CD14-positive monocyte (primary cell): ENCODE data around the gene LRBA. TPM values are rescaled to one million over a fixed set of nuclear protein-coding genes. Genes with fewer than 3 reads are reported as not detected.

Experiments used
- DNase-seq, 3 donors: peaks; one replicate each; pipeline ENCODE4 v3.0.0-alpha.2; 2011 to 2022
- H2AFZ ChIP-seq: 2 replicates; pipeline ENCODE4 v1.6.0; 2012; ENCODE audit warnings: mild to moderate bottlenecking, low read depth, low read length, inconsistent platforms; ENCODE audit not compliant: insufficient read depth, poor library complexity, severe bottlenecking
- H3K27ac ChIP-seq, 2 donors: 1 replicate in 1 of 2; 2 replicates in 1 of 2; pipeline ENCODE4 v1.5.1; 2012 to 2013; ENCODE audit warnings: low read length in 2 of 2, control low read depth in 1 of 2, inconsistent platforms in 1 of 2, low read depth in 1 of 2, mild to moderate bottlenecking in 1 of 2
- H3K27me3 ChIP-seq, 2 donors: one replicate each; pipeline versions ENCODE4 v1.6.0 to v1.6.1; 2011 to 2013; ENCODE audit warnings: low read length in 2 of 2; ENCODE audit not compliant: control insufficient read depth in 2 of 2, insufficient read depth in 2 of 2
- H3K36me3 ChIP-seq, 2 donors: replicated peaks in 1 of 2; 1 replicate in 1 of 2; 2 replicates in 1 of 2; pipeline versions ENCODE4 v1.5.1 to v1.6.1; 2012 to 2013; ENCODE audit warnings: low read length in 2 of 2, control low read depth in 1 of 2, inconsistent platforms in 1 of 2, mild to moderate bottlenecking in 1 of 2; ENCODE audit not compliant: insufficient read depth in 2 of 2, control insufficient read depth in 1 of 2
- H3K4me1 ChIP-seq, 2 donors: 1 replicate in 1 of 2; 2 replicates in 1 of 2; pipeline versions ENCODE4 v1.5.1 to v1.6.1; 2012 to 2013; ENCODE audit warnings: low read length in 2 of 2, control low read depth in 1 of 2, inconsistent platforms in 1 of 2, mild to moderate bottlenecking in 1 of 2, moderate library complexity in 1 of 2; ENCODE audit not compliant: insufficient read depth in 2 of 2, control insufficient read depth in 1 of 2
- H3K4me2 ChIP-seq: replicated peaks from 2 replicates; pipeline ENCODE3; 2012; ENCODE audit warnings: low read length, moderate library complexity, mild to moderate bottlenecking; ENCODE audit not compliant: poor library complexity, severe bottlenecking; ENCODE audit errors: extremely low read depth
- H3K4me3 ChIP-seq, 3 experiments: fragments of 200-600 bp in 1 of 3; sonication (generic) in 1 of 3; replicated peaks in 1 of 3; 1 replicate in 2 of 3; 2 replicates in 1 of 3; pipeline ENCODE4 v1.5.1; 2011 to 2013; ENCODE audit warnings: low read length in 3 of 3, mild to moderate bottlenecking in 3 of 3, control low read depth in 2 of 3, low read depth in 2 of 3, inconsistent platforms in 1 of 3, moderate library complexity in 1 of 3
- H3K79me2 ChIP-seq: 2 replicates; pipeline ENCODE4 v1.6.0; 2012; ENCODE audit warnings: mild to moderate bottlenecking, control low read depth, inconsistent platforms, low read length, moderate library complexity; ENCODE audit not compliant: insufficient read depth
- H3K9ac ChIP-seq: 2 replicates; pipeline ENCODE4 v1.6.0; 2017; ENCODE audit warnings: low read length, mild to moderate bottlenecking; ENCODE audit not compliant: insufficient read depth, poor library complexity, severe bottlenecking
- H3K9me3 ChIP-seq, 2 donors: replicated peaks in 1 of 2; 1 replicate in 1 of 2; 2 replicates in 1 of 2; pipeline versions ENCODE4 v1.5.1 to v1.6.1; 2012 to 2013; ENCODE audit warnings: low read length in 2 of 2, control low read depth in 1 of 2; ENCODE audit not compliant: control insufficient read depth in 1 of 2, insufficient read depth in 1 of 2
- H4K20me1 ChIP-seq: 2 replicates; pipeline ENCODE4 v1.6.0; 2012; ENCODE audit warnings: mild to moderate bottlenecking, low read length, control low read depth, moderate library complexity; ENCODE audit not compliant: insufficient read depth
- H3K27ac Mint-ChIP-seq, 7 donors: one replicate each; pipeline ENCODE4 v1.8.0; 2020; ENCODE audit warnings: mild to moderate bottlenecking in 7 of 7, mixed read lengths in 7 of 7, moderate library complexity in 6 of 7, inconsistent platforms in 2 of 7
- H3K27me3 Mint-ChIP-seq, 3 donors: one replicate each; pipeline ENCODE4 v1.8.0; 2021 to 2022; ENCODE audit warnings: low read depth in 3 of 3, mild to moderate bottlenecking in 3 of 3, mixed read lengths in 3 of 3, moderate library complexity in 3 of 3, inconsistent platforms in 1 of 3
- H3K36me3 Mint-ChIP-seq, 2 donors: one replicate each; pipeline ENCODE4 v1.8.0; 2020; ENCODE audit warnings: mixed read lengths in 2 of 2, inconsistent platforms in 1 of 2, mild to moderate bottlenecking in 1 of 2
- H3K4me1 Mint-ChIP-seq: one replicate; pipeline ENCODE4 v1.8.0; 2020; ENCODE audit warnings: mild to moderate bottlenecking, mixed read lengths
- H3K4me3 Mint-ChIP-seq, 2 donors: one replicate each; pipeline ENCODE4 v1.8.0; 2020; ENCODE audit warnings: mild to moderate bottlenecking in 2 of 2, mixed read lengths in 2 of 2, moderate library complexity in 1 of 2
- H3K9me3 Mint-ChIP-seq, 7 donors: one replicate each; pipeline ENCODE4 v1.8.0; 2020 to 2022; ENCODE audit warnings: mixed read lengths in 7 of 7, mild to moderate bottlenecking in 6 of 7, moderate library complexity in 6 of 7, inconsistent platforms in 2 of 7
- CTCF ChIP-seq: fragments of 200-600 bp; IDR thresholded peaks from one replicate; pipeline ENCODE4 v1.8.0; 2022; ENCODE audit warnings: antibody characterized with exemption, mild to moderate bottlenecking
- WGBS: methylation state at CpG from one replicate; pipeline ENCODE4 v1.1.5; 2013; ENCODE audit warnings: missing lambda C conversion rate; ENCODE audit not compliant: insufficient coverage; 5-methylcytosine and 5-hydroxymethylcytosine counted together
- intact Hi-C, 2 donors: fragments of 100-400 bp; cut with micrococcal nuclease; formaldehyde crosslinking; loops; one replicate each; pipeline versions ENCODE4 v1.15.0 to v1.15.1; 2023
- polyA plus RNA-seq, 3 donors: library from polyadenylated mRNA; depleted of rRNA in 1 of 3; unstranded in 2 of 3; stranded (reverse) in 1 of 3; fragments of 300-500 nt in 2 of 3; fragments of >200 nt in 1 of 3; fragmentation: Illumina TruSeq in 2 of 3; gene quantifications; 1 replicate in 2 of 3; 2 replicates in 1 of 3; pipeline ENCODE4 v1.2.3, GENCODE V29; 2012 to 2021

The LRBA gene
- polyA plus RNA-seq, 3 donors = 1.5 to 5.5 (median 4.4) TPM

GRCh38 chr4:150628073-150628472, 387.0 kb downstream of the LRBA start:
- Histone ChIP-seq H2AFZ (no peak overlapping the region), H3K9ac (no peak overlapping the region), H3K4me3 (no peak overlapping the region), H3K27ac (no peak overlapping the region), H3K4me2 (no peak overlapping the region), H3K36me3 (no peaks in the 10 kb centered on the region), H4K20me1 (no peaks in the 10 kb centered on the region), H3K9me3 (no peaks in the 10 kb centered on the region), H3K4me1 (no peaks in the 10 kb centered on the region), H3K79me2 (no peaks in the 10 kb centered on the region), H3K27me3 (no peaks in the 10 kb centered on the region)
- intact Hi-C loops = no loop called here
- WGBS = no CpG with 5 or more reads among the region's 2 CpGs
- Mint-ChIP-seq H3K9me3 (peaks cover 0 to 2% (median 0%) of the 10 kb centered on the region in 7 donors), H3K27me3 (peaks cover 0 to 2% (median 0%) of the 10 kb centered on the region in 3 donors), H3K4me1 (no peaks in the 10 kb centered on the region), H3K27ac (no peak overlapping the region), H3K4me3 (no peak overlapping the region), H3K36me3 (no peaks in the 10 kb centered on the region)
- no peak for DNase-seq
- TF ChIP-seq CTCF = no peak

DNA sequence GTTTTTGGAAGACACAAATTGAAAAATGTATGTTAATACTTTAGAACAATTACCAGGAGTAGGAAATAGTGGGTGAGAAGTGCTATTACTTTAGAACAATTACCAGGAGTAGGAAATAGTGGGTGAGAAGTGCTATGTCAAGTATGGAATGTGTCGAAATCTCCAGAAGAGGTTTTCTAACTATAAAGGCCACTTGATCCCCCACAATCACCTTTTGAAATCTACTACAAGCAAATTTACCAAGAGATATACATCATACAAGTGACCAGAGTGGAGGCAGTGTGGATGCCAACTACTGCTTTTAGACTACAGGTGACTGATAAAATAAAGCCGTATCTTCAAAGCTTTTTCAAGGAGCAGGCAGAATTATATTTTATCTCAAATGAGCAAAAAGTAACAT, 390.1 kb downstream of the LRBA start:
- H3K4me3 ChIP-seq = no peak overlapping the region
- H4K20me1 ChIP-seq = no peaks in the 10 kb centered on the region
- H3K36me3 ChIP-seq = no peaks in the 10 kb centered on the region
- H3K4me2 ChIP-seq = no peak overlapping the region
- Mint-ChIP-seq H3K27me3 (peaks cover 0 to 2% (median 0%) of the 10 kb centered on the region in 3 donors), H3K4me1 (no peaks in the 10 kb centered on the region), H3K27ac (no peak overlapping the region), H3K36me3 (no peaks in the 10 kb centered on the region), H3K4me3 (no peak overlapping the region), H3K9me3 (peaks cover 0 to 4% (median 2%) of the 10 kb centered on the region in 7 donors)
- DNase-seq = no peak
- H3K9me3 ChIP-seq = no peaks in the 10 kb centered on the region
- no peak overlapping the region for H3K27ac ChIP-seq
- no peak overlapping the region for H3K9ac ChIP-seq
- WGBS = no CpG with 5 or more reads among the region's 2 CpGs
- H3K4me1 ChIP-seq = no peaks in the 10 kb centered on the region
- H3K79me2 ChIP-seq = no peaks in the 10 kb centered on the region
- intact Hi-C loops = no loop called here
- TF ChIP-seq CTCF = no peak
- no peak overlapping the region for H2AFZ ChIP-seq
- no peaks in the 10 kb centered on the region for H3K27me3 ChIP-seq
